Islet precursor cell (in vitro differentiated cells): ENCODE measurements around the gene ABHD10.

Experiments used
- DNase-seq: peaks from one replicate; pipeline ENCODE4 v3.0.0-alpha.2; 2018

The ABHD10 gene

DNA sequence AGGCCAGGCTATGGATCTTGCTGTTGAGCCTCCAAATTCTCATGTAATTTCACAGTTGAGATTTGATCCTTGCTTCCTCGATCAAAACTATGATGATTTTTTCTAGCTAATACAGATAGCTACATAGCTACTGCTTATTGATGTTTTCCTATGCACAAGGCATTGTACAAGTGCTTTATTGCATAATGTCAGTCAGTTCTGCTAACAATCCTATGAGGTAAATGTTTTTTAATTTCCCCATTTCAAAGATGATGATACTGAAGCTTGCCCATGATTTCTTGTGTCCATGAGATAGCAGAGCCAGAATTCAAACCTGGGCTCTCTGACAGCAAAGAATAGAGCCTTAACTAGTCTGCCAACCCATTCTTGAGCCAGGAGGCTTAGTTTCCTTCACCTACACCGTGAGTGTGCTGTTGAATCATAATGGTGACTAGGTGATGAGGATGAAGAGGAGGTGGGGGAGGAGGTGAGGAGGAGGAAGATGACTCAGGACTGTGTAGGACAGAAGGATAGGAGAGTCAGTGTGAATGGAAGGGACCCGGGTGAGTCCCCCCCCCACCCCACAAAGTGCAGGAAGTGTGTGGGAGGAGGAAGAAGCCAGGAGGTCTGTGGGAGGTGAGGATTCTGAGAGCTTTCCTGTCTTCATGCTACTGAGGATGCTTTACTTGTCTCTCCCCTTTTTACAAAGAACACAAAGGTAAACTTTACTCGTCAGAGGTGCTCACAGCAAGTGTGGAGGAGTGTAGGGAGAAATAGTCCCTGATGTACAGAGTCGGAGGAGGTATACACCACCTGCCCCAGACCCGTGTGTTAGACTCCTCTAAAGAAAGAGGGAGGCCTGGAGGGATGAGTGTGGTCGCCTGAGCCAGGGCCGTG is 23.5 kb downstream of the ABHD10 start:
- no peak for DNase-seq

- DNase-seq = no peak
These were observed 24.7 kb downstream of the ABHD10 start for GRCh38 chr3:112003321-112004080.

- DNase-seq = no peak
These were observed 25.4 kb downstream of the ABHD10 start for GRCh38 chr3:112004187-112004586.

- DNase-seq = no peak
These were observed 25.8 kb downstream of the ABHD10 start for GRCh38 chr3:112004669-112005068.

- no peak for DNase-seq
These were observed 26.4 kb downstream of the ABHD10 start for GRCh38 chr3:112005091-112005672.

- no peak for DNase-seq
These were observed 28.8 kb downstream of the ABHD10 start for GRCh38 chr3:112007633-112008032.

DNA sequence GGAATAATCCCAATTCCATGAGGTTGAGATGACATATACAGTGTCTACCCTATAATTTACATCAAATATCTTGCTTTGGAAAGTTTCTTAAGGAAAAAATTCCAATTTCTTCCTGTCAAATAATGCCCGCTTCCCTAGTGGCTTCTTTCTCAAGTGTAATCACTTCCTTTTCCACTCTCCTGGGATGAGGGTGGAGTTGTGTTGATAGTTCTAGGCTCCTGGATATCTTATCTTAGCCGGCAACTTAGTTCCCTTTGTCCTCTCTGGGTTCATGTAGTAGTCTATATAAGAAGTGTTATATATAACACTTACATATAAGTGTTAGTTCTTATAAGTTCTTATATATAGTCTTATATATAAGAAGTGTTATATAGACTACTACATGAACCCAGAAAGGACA is 30.8 kb downstream of the ABHD10 start:
- DNase-seq = no peak

GRCh38 chr3:112010636-112011035 is 31.8 kb downstream of the ABHD10 start:
- no peak for DNase-seq

- DNase-seq = no peak
These were observed 32.6 kb downstream of the ABHD10 start for GRCh38 chr3:112011376-112011940.

GRCh38 chr3:112012205-112012992 is 33.6 kb downstream of the ABHD10 start:
- DNase-seq = no peak

GRCh38 chr3:112013058-112013783 is 34.4 kb downstream of the ABHD10 start:
- DNase-seq = peak; percentile 80

- DNase-seq = no peak
These were observed 34.9 kb downstream of the ABHD10 start for GRCh38 chr3:112013784-112014143.

GRCh38 chr3:112017091-112017490 is 38.3 kb downstream of the ABHD10 start:
- DNase-seq = no peak

DNA sequence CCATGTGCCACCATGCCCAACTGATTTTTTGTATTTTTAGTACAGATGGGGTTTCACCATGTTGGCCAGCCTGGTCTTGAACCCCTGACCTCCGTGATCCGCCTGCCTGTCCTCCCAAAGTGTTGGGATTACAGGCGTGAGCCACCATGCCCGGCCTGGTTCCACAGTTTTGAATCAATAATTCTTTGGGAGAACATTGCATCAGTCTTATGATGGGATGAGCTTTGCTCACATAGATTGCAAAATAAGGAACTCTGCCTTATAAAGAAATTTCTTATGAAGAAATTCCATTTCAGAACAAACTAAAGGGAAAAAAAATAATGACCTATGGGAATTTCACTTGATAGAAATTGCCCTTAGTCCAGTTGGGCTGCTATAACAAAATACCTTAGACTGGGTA is 39.9 kb downstream of the ABHD10 start:
- DNase-seq = no peak

DNA sequence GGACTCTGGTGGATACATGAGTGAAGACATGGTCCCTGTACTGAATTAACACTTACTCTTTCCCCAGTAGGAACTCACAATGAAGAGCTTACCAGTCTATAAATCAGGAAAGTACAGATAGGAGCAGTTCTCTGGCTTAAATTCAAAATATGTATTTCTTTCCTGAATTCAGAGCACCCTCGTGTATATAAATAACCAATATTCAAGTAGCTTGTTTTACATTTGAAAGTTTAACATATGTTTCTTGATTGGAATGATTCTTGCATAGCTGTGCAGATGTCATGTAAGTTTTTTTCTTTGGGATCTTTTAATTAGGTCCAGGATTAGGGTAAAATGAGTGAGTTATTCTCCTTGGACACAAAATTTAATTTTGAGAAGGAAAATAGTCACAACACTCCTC is 40.9 kb downstream of the ABHD10 start:
- no peak for DNase-seq

DNA sequence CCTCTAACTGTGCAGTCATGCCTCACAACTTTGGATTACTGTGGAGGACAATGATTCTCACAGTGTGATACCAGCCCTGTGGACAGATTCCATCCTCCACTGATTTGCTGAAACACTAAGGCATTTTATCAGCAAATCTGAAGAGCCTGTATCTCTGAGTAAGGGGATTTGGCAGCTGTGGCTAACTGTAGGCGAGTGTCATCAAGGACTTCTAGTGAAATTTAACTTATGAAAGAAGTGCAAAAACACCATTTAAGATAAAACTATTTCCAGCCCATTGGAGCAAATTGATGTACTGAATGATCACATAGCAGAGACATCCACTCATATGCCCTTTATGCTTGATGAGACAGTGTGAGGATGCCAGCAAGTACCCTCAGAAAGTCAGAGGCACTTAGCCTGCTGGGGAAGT is 41.9 kb downstream of the ABHD10 start:
- peak; percentile 64 for DNase-seq

DNA sequence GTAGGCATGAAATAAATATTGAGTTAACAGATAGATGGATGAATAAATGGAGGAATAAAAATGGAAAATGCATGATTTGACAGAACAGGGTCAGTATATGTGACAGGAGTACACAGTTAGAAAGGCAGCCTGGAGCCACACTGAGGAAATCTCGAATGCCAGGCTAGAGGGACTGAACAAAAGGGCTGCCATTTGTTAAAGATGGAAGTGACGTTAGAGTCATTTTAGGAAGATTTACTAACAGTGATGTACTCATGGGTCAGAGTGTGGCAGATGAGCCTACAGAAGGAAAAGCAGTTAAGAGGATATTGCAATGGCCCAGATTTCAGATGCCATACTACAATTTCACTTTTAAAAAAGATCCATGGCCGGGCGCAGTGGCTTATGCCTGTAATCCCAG is 48.3 kb downstream of the ABHD10 start:
- DNase-seq = no peak

GRCh38 chr3:112027826-112028225 is 49.0 kb downstream of the ABHD10 start:
- DNase-seq = no peak

DNA sequence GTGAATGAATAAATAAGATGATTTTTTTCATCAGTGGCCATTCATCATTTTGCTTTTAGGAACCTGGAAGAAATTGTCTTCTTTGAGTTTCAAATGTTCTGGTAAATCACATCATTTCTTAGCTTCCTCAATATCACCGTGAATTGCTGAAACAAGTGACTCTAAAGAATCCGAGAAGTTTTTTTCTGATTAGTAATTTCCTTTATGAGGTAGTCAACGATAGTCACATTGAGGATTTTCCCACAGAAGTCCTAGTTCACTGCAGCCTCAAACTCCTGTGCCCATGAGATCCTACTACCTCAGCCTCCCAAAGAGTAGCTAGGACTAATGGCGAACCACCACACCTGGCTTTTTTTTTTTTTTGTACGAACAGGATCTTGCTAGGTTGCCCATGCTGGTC is 52.1 kb downstream of the ABHD10 start:
- no peak for DNase-seq

DNA sequence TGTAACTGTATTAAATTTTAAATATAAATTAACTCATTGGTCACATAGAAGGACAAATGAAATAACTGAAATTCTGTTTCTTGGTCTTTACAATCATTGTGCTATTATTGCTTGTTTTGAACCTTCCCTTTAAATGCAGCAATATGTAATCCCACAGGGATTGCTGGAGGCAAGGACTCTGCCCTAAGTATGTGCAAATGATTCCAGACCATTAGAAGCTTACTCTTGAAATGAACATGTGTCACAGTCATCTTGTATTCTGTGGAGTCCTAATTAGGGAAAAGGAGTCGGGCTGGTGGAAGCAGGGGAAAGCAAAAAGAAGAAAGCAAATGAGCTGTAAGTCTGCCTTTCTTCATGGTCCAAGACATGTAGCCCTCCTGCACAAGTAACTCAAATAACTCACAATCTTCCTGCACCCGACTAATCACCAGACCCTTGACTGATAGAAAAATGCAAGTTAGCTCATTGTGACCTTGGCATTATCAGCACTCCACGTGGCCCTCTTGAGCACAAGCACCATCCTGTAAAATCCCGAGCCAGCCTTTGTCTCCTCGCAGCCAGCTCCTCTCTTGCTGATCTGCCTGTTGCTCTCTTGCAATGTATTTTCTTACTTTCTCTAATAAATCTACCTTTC is 53.4 kb downstream of the ABHD10 start:
- no peak for DNase-seq

- DNase-seq = no peak
These were observed 55.6 kb downstream of the ABHD10 start, which contains the start of gene TMPRSS7 for GRCh38 chr3:112034436-112034835. TSS of gene TMPRSS7 (plus strand) at chr3:112034736. CDS start at chr3:112034846, 110 bp downstream.
